GM21360 (cell line): ENCODE results near the gene LYG2.
"Not testable (repeated sequence)": the region's sequence is repeated elsewhere in the genome, so short reads cannot be mapped to it uniquely, and the experiment has no call there.

ENCODE experiments used
- ATAC-seq: cut with Tn5 transposase; IDR thresholded peaks from one replicate; pipeline ENCODE4 v1.9.1; 2021; ENCODE audit warnings: mild to moderate bottlenecking, moderate library complexity; ENCODE audit not compliant: unreplicated experiment

LYG2 gene

GRCh38 chr2:99255491-99256318, at the start of gene LYG2:
Gene LYG2, minus strand, starts transcription at chr2:99255666. Its CDS starts 1,406 bp downstream, at chr2:99254260.
- ATAC-seq: no peak

GRCh38 chr2:99301097-99301496, 45.6 kb upstream of the LYG2 start, which contains the start of gene LYG1:
Gene LYG1, minus strand, starts transcription at chr2:99301197. Its CDS starts 5,527 bp downstream, at chr2:99295670.
- not testable (repeated sequence) for ATAC-seq

- ATAC-seq: no peak
Observed at GRCh38 chr2:99299580-99299979, 44.1 kb upstream of the LYG2 start.

- ATAC-seq: no peak
Observed at GRCh38 chr2:99297994-99298393, 42.5 kb upstream of the LYG2 start.

- ATAC-seq: no peak
Observed at GRCh38 chr2:99285526-99285925, 30.1 kb upstream of the LYG2 start.

GRCh38 chr2:99279969-99280695, 24.7 kb upstream of the LYG2 start:
- ATAC-seq: no peak

- no peak for ATAC-seq
Observed at GRCh38 chr2:99278793-99279291, 23.4 kb upstream of the LYG2 start.

GRCh38 chr2:99278195-99278765, 22.8 kb upstream of the LYG2 start:
- not testable (repeated sequence) for ATAC-seq

- ATAC-seq: no peak
Observed at GRCh38 chr2:99275882-99276281, 20.4 kb upstream of the LYG2 start.

- ATAC-seq: no peak
Observed at GRCh38 chr2:99261242-99261641, 5.8 kb upstream of the LYG2 start.

- no peak for ATAC-seq
Observed at GRCh38 chr2:99260184-99260583, 4.7 kb upstream of the LYG2 start.

- ATAC-seq: no peak
Observed at GRCh38 chr2:99259465-99259864, 4.0 kb upstream of the LYG2 start.

- ATAC-seq: no peak
Observed at GRCh38 chr2:99256677-99257076, 1.2 kb upstream of the LYG2 start.

GRCh38 chr2:99249951-99250350, 5.5 kb downstream of the LYG2 start:
- no peak for ATAC-seq

GRCh38 chr2:99242151-99242550, 13.3 kb downstream of the LYG2 start:
- no peak for ATAC-seq

- ATAC-seq: no peak
Observed at GRCh38 chr2:99240431-99240830, 15.0 kb downstream of the LYG2 start.

GRCh38 chr2:99238599-99238998, 16.9 kb downstream of the LYG2 start:
- no peak for ATAC-seq

GRCh38 chr2:99233177-99233576, 22.3 kb downstream of the LYG2 start:
- ATAC-seq: not testable (repeated sequence)

GRCh38 chr2:99217929-99218501, 37.5 kb downstream of the LYG2 start:
- ATAC-seq: no peak

GRCh38 chr2:99216096-99216495, 39.4 kb downstream of the LYG2 start:
- no peak for ATAC-seq

- ATAC-seq: no peak
Observed at GRCh38 chr2:99205491-99205890, 50.0 kb downstream of the LYG2 start.
